Keratinocyte (primary cell): ENCODE results near the gene CCBE1.

Experiments used
- CTCF ChIP-seq, 3 experiments: IDR thresholded peaks in 1 of 3; conservative IDR thresholded peaks in 1 of 3; optimal IDR thresholded peaks in 1 of 3; 2 replicates in 2 of 3; 3 replicates in 1 of 3; pipeline versions ENCODE3 to v1.5.1; 2011; ENCODE audit warnings: low read length in 3 of 3, mild to moderate bottlenecking in 3 of 3, moderate library complexity in 2 of 3, control low read depth in 1 of 3, inconsistent platforms in 1 of 3; ENCODE audit not compliant: insufficient read depth in 2 of 3; ENCODE audit errors: extremely low read depth in 1 of 3
- EZH2 ChIP-seq: IDR thresholded peaks from one replicate; pipeline ENCODE4 v1.6.1; 2012; ENCODE audit warnings: inconsistent platforms, mild to moderate bottlenecking, low read length, moderate library complexity

GRCh38 chr18:59469463-59470180, 227.6 kb downstream of the CCBE1 start:
- TF ChIP-seq CTCF (optimal IDR thresholded peaks at IDR 0.05 in 1 of 3, IDR thresholded peaks at IDR 0.05 in 1 of 3, conservative IDR thresholded peaks at IDR 0.05 in 1 of 3; ENCODE audit: extremely low read depth in 1 of 3, insufficient read depth in 2 of 3, low read length in 3 of 3): no peak
- TF ChIP-seq EZH2: no peak
